Stimulated activated CD4-positive, alpha-beta T cell treated with anti-CD3 and anti-CD28 coated beads, Interleukin-2, amount 100 ng/mL, for 48 hours (primary cell): ENCODE measurements around the gene NME4.
A peak's percentile ranks its signal among the peaks of the same experiment; 100 is the strongest.
"Not testable (repeated sequence)": the region's sequence is repeated elsewhere in the genome, so short reads cannot be mapped to it uniquely, and the experiment has no call there.

Experiments
- DNase-seq, 2 donors: peaks; one replicate each; pipeline ENCODE4 v3.0.0-alpha.2; 2020

Gene NME4

DNA sequence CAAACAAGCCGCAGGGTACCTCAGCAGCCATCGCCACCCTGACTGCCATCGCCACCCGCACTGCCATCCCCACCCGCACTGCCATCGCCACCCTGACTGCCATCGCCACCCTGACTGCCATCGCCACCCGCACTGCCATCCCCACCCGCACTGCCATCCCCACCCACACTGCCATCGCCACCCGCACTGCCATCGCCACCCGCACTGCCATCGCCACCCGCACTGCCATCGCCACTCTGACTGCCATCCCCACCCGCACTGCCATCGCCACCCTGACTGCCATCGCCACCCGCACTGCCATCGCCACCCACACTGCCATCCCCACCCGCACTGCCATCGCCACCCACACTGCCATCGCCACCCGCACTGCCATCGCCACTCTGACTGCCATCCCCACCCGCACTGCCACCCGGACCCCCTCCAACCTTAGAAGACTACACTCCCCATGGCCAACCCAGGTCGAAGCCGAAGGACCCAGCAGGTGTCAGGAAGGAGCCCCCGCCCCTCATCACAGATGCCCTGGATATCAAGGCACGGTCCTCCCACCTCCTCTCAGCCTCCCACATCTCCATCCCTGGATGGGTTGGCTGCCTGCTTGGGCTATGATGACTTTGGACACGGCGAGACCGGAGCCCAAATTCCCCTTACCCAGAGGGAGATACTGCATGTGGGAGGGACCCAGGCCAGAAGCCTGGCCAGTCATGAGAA, 18.7 kb upstream of the NME4 start:
- DNase-seq = not testable (repeated sequence)

DNA sequence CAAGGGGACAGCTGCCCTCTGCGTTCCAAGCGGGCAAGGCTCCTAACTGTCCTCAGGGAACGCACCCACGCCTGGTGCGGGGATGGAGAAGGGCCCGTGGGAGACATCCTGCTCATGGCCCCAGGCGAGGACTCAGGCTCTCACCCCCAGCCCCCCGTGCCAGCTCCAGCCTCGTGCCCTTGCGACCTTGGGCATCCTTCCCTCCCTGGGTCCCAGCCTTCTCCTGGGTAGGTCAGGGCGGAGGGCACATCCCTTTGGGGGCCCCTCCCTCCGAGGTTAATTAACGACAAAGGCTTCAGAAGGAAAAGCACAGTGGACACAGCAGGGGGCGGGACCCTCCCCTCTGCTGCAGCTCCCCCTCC, 18.2 kb upstream of the NME4 start:
- DNase-seq = no peak

DNA sequence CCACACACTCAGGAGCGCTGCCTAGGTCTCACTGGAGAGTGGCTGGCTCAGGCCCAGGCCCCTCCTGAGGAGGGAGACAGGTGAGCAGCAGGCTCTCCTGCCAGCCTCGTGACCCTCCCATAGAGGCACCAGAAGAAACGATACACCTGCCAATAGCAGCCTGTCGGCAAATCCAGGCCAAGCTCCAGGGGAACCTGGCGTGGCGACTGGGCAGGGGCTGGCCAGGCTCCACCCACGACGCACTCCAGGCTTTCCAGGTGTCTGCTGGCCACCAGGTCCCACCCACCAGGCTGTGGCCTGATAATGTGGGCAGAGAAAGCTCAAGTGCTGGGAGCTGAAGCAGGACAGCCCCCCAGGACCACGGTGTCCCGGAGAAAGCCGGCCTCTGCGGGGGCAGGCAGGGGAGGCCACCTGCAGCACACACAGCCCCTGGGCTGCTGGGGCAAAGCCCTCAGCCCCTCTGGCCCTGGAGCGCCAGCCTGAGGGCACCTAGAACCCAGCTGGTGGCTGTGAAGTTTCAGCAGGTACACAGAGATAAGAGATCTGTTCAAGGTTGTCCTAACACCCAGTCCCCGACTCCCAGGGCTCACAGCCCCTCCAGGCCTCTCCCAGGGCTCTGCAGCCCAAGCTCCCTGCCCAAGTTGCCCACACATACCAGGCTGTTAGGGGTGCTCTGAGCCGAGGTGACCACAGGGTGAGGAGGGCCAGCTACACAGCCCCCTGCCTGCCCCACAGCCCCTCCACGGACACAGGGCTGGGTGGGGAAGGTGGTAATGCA, 17.6 kb upstream of the NME4 start:
- no peak for DNase-seq

DNA sequence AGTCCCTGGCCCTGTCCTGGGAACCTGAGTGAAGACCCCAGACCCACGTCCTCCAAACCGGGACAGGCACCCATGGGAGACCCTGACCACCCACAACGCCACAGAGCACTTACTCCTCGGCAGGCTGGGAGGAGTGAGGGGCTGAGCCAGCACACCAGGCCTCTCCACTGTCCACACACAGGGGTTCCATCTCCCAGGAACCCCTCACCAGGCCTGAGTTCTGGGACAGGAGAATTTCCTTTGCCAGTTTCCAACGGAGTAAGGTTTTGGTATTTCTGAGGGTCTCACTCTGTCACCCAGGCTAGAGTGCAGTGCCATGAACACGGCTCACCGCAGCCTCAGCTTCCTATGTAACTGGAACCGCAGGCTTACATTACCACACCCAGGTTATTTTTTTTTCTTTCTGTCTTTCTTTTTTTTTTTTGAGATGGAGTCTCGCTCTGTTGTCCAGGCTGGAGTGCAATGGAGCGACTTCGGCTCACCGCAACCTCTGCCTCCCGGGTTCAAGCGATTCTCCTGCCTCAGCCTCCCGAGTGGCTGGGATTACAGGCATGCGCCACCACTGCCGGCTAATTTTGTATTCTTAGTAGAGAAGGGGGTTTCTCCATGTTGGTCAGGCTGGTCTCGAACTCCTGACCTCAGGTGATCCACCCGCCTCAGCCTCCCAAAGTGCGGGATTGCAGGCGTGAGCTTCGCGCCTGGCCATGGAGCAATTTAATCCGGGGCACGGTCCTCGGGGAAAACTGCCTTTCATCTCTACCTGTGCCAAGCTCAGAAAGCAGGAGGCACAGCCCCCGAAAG, 16.8 kb upstream of the NME4 start:
- no peak for DNase-seq

DNA sequence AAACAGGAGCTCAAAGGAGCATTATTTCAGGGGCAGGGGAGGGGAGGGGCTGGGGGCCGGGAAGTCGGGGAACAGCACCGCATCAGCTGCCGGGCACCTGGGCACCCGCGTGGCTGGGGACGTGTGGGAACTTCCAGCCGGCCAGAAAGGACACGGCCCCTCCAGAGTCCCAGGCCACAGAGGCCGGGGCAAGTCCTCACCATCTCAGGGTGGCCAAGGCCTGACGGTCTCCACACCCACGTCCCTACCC, 16.3 kb upstream of the NME4 start:
- DNase-seq = no peak

DNA sequence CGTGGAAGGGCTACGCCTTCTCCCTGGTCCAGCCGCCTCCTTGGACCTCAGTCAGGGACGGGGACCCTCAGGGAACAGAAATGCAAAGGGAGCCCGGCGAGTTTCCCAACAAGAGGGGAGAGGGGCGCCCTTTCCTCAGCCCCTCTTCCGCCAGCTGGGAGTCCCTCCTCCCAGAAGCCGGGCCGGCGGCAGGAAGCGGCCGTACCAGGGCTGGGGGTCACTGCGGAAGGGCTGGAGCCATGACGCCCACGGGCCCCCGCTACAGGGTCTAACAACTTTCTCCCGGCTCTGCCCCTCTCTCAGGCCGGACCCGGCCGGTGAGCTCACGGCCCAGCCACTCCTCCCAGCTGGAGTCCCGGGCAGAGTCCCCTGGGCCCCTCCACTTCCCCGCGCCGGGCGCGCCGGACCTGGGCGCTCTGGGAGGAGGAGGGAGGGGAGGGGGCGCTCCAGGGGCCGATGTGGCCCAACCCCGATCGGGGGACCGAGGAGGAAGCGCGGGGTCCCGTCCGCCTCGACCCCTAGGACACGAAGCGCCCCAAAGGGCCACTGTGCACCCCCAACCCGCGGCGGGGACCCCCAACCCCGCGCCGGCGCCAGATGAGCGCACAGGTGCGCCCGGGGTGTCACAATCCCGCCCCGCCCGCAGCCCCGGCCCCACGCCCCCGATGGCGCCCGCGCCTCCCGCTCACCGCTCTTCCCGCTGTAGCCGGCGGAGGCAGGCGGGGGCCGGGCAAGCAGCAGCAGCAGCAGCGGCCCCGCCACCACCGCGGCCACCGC, 15.8 kb upstream of the NME4 start:
- no peak for DNase-seq

DNA sequence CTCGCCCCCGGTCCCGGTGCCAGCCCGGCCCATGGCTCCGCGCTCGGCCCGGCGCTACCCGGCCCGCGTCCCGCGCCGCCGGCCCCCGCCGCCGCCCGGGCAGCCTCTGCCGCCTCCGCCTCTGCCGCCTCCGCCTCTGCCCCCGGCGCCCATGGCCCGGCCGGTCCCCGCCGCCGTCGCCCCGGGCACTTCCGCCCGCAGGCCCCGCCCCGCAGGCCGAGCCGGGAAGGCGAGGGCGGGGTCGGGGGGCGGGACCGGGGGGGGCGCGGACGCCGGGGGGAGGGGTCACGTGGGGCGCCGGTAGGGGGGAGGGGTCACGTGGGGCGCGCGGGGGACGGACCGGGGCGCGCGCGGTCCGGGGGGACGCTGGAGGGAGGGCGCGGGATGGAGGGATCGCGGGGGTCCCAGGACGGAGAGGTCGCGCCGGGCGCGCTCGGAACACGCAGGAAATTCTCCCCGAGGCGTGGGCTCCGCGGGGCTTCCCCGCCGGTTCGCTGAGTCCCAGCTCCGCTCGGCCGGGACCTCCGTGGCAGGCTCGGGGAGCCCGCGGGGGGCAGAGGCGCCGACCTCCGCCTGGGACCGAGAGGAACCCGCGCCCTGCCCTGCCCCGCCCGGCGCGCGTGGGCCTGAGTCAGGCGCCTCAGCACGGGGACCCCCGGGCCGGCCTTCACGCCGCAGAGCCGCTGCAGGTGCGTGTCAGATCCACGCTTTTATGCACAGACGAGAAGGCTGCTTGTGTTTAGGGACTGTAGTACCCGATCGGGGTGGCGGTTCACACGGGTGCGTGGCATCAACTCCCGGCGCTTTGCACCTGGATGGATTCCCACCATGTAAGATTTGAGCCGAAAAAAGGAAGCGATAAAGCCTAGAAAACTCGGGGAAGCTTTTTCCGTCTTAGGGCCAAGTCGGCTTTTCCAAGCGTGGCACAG, 14.9 kb upstream of the NME4 start, which contains the start of gene PGAP6:
Gene PGAP6, minus strand, starts transcription at position 190 of the 929 bp plus-strand sequence. Its CDS starts 157 bp downstream, at position 33.
- peak; percentile 52 to 62 for DNase-seq

DNA sequence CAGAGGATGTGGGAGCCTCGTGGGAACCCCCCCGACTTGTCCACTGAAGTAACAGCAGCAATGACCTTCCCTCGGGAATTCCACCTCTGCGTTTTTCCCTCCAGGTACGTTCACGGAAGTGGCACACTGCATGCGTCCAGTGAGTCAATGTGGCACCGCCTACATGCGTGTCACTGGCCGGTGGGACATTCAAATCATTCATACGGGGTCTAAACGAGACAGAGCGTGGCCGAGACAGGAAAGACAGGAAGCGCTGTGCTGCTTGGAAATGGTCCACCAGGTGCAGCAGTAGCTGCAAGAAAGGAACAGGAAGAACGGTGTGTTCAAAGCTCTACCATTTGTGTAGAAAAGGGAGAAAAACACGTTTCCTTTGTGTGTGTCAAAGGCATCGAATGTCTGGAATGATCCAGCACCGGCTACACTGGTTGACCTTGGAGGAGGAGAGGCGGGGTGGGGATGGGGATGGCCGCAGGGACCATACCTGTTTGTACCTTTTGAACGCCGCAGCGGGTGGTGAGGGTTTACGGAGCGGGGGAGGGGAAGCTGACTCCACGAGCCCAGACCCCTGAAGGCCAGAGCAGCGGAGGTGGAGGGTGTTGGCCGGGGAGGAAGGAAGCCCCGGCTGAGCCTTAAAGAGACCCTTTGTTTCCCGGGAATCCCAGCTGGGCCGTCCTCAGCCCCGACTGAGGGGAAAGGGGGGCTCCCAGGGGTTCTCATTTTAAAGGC, 13.5 kb upstream of the NME4 start:
- DNase-seq = no peak

DNA sequence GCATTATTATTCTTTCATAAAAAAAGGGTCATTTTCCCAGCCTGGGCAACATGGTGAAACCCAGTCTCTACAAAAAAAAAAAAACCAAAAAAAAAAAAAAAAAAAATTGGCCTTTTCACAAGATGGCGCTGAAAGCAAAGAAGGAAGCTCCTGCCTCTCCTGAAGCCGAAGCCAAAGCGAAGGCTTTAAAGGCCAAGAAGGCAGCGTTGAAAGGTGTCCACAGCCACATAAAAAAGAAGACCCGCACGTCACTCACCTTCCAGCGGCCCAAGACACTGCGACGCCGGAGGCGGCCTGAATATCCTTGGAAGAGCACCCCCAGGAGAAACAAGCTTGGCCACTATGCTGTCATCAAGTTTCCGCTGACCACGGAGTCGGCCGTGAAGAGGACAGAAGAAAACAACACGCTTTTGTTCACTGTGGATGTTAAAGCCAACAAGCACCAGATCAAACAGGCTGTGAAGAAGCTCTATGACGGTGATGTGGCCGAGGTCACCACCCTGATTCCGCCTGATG, 10.3 kb upstream of the NME4 start:
- DNase-seq = no peak

DNA sequence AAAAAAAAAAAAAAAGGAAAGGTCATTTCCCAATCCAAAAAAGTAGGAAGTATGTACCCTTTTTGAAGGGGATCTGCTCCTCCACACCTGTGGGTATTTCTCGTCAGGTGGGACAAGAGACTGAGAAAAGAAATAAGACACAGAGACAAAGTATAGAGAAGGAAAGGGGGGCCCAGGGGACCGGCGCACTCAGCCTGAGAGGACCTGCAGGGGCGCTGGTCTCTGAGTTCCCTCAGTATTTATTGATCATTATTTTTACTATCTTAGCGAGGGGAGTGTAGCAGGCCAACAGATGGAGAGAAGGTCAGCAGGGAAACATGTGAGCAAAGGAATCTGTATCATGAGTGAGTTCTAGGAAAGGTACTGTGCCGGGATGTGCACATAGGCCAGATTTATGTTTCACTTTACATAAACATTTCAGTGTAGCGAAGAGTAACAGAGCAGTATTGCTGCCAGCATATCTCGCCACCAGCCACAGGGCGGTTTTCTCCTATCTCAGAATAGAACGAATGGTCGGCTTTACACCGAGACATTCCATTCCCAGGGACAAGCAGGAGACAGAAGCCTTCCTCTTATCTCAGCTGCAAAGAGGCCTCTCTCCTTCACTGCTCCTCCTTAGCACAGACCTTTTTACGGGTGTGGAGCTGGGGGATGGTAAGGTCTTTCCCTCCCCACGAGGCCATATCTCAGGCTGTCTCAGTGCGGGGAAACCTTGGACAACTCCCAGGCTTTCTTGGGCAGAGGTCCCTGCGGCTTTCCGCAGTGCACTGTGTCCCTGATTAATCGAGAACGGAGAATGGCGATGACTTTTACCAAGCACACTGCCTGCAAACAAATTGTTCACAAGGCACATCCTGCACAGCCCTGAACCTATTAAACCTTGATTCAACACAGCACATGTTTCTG, 9.0 kb upstream of the NME4 start:
- not testable (repeated sequence) for DNase-seq

DNA sequence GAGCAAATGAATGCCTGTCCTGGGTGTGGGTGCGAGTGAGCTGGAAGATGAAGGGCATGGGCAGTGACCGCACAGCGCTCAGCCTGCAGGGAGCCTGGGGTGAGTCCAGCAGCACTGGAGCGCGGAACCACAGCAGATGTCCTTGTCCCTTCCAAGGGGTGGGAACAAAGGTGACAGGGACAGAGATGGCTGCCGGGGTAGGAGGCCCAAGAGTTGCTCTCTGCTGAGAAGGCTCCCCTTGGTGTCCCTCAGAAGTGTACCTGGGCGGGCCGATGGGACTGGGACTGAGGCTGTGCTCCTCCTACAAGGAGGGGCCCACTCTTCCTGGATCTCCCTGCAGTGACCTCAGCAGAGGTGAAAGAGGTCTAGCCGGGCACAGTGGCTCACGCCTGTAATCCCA, 7.6 kb upstream of the NME4 start:
- DNase-seq = no peak

DNA sequence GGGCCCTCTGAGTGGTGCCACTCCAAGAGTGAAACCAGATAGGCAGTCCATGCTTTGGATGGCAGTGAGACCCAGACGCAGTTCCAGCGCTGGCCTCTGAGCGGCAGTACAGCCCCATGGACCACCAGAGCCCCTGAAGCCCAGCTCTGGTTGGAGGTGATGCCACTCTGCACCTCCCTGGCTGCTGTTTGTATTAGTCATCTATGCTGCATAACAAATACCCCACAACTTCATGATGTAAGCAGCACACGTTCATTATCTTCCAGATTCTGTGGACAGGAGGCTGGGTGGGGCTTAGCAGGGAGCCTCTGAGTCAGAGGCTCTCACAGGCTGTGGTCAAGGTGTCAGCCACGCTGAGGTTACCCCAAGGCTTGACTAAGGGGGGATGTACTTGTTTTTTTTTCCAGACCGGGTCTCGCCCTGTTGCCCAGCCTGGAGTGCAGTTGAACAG, 5.1 kb upstream of the NME4 start:
- DNase-seq = peak; percentile 78 to 81

DNA sequence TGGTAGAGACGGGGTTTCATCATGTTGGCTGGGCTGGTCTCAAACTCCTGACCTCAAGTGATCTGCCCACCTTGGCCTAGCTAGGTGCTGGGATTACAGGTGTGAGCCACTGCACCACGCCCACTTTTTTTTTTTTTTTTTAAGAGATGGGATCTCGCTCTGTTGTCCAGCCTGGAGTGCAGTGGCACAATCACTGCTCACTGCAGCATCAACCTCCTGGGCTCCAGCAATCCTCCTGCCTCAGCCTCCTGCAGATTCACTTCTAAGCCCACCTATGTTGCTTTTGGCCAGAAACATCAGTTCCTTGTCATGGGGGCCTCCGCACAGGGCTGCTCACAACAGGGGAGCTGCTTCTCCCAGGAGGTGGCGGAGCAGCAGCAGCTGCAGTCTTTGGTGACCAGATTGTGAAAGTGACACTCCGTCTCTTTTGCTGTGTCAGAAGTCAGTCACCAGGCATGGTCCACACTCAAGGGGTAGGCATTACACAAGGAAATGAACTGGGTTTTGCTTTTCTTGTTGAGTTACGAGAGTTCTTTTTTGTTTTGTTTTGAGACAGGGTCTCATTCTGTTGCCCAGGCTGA, 4.5 kb upstream of the NME4 start:
- no peak for DNase-seq

DNA sequence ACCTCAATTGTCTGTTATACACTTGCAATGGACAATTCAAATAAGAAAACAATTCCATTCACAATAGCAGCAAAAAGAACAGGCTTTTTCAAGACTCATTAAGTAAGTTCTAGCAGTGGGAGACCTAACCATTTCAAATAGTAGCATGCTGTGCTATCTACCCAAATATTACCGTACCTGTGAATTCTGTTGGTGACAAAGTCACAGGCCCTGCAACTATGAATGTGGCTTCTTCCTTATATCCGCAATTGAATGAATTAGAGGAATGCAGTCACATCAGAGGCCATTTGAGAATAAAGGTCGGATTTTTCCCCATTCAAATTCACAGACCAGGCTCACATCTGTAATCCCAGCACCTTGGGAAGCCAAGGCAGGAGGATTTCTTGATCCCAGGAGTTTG, 800 bp upstream of the NME4 start:
- no peak for DNase-seq

DNA sequence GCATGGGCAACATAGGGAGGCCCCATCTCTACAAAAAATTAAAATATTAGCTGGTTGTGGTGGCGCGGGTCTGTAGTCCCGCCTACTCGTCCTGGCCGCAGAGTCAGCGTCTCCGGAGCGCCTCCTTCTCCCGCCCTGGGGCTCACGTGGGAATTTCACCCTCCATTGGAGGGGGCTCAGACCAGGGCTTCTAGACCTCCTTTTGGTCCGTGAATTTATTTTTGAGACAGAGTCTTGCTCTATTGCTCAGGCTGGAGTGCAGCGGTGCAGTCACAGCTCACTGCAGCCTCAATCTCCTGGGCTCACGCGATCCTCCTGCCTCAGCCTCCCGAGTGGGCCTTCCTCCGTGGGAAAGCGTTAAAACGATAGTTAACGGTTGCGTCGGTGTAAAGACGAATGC, 394 bp upstream of the NME4 start:
- no peak for DNase-seq

DNA sequence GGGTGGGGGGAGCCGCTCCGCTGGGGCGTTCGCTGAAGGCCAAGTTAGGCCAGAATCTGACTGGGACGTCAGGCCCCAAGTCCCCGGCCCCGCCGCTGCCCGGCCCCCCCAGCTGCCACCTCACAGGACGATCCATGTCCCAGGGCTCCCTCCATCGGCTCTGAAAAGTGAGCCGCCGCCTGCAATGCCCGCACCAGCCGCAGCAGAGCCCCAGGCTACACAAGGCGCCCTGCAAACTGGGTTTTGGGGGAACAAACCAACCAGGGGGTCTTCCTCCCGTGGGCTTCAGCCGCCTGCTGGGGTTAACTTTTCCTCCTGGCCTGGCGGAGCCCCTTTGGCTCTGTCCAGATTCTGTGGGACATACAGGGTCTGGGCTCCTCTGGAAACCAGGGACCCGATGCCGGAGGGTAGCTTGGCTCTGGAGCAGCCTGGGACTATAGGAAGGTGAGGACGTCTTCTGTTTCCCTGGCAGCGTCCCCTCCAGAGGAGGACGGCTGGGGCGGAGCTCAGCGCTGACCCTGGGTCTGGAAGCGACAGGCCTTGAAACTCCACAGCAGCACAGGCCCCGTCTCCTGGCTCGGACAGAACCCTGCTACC, 835 bp downstream of the NME4 start:
- no peak for DNase-seq

DNA sequence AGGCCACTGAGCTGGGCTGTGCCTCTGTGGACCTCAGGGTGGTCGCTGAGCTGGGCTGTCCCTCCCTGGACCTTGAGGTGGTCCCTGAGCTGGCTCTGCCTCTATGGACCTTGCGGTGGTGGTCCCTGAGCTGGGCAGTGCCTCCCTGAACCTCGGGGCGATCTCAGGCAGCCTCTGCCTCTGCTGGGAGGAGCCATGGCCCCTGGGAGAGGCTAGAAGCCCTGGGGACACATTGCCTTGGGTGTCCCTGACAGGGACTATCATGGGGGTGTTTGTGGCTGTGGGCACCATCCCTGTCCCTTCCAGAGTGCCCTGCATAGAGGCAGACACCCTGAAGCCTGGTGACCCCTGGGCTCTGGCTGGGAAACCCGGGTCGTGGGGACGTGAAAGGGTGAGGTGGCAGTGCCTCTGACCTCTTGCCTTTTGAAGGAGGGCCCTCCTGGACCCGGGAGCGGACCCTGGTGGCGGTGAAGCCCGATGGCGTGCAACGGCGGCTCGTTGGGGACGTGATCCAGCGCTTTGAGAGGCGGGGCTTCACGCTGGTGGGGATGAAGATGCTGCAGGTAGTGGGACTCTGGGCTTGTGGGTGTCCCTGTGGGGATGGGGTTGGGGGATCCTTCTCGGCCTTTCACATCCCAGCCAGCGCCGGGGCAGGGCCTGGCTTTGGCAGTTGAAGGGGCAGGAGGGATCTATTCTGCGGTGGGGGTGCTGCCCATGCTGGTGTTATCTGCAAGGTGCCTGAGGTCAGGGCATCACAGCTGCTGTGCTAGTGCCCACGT, 1.8 kb downstream of the NME4 start:
- no peak for DNase-seq

DNA sequence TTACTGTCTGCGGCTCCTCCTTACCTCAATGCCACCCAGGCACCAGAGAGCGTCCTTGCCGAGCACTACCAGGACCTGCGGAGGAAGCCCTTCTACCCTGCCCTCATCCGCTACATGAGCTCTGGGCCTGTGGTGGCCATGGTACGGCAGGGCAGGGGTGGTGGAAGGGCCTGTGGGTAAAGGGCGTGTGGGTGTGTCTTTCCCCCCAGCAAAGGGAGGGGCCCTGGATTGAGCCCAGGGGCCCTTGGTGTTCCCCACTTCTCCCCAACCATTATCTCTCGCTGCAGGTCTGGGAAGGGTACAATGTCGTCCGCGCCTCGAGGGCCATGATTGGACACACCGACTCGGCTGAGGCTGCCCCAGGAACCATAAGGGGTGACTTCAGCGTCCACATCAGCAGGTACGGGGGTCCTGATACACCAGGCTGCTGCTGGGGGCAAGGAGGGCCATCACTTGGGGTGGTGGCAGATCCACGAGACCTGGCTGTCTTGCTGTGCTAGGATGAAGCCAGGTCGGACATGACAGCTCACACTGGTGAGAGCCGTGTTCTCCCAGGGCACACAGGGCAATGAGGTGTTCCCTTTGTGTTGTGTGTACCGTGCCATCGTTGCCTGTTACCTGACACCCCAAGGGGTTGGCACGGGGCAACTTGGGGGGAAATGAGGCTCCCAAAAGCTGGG, 2.5 kb downstream of the NME4 start:
- DNase-seq = no peak
